GM18909 (cell line): ENCODE results near the gene TMEM145.
"Not testable (repeated sequence)": the region's sequence is repeated elsewhere in the genome, so short reads cannot be mapped to it uniquely, and the experiment has no call there.

Experiments used
- ATAC-seq: cut with Tn5 transposase; IDR thresholded peaks from one replicate; pipeline ENCODE4 v1.9.1; 2021; ENCODE audit warnings: mild to moderate bottlenecking; ENCODE audit not compliant: unreplicated experiment, poor library complexity

The TMEM145 gene

GRCh38 chr19:42313096-42313839 lies at the start of gene TMEM145:
Gene TMEM145 (plus strand): TSS chr19:42313309. CDS start chr19:42313377, 68 bp downstream.
- no peak for ATAC-seq

DNA sequence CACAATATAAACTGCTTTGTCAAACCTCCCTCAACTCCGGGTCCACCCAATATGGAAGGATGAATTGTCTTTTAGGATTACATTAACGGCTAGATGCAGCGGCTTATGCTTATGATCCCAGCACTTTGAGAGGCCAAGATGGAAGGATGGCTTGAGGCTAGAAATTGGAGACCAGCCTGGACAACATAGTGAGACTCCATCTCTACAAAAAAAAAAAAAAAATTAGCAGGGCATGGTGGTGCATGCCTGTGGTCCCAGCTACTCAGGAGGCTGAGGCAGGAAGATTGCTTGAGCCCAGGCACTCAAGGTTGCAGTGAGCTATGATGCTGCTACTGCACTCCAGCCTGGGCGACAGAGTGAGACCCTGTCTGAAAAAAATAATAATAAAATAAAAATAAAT lies 47.0 kb upstream of the TMEM145 start:
- ATAC-seq: not testable (repeated sequence)

DNA sequence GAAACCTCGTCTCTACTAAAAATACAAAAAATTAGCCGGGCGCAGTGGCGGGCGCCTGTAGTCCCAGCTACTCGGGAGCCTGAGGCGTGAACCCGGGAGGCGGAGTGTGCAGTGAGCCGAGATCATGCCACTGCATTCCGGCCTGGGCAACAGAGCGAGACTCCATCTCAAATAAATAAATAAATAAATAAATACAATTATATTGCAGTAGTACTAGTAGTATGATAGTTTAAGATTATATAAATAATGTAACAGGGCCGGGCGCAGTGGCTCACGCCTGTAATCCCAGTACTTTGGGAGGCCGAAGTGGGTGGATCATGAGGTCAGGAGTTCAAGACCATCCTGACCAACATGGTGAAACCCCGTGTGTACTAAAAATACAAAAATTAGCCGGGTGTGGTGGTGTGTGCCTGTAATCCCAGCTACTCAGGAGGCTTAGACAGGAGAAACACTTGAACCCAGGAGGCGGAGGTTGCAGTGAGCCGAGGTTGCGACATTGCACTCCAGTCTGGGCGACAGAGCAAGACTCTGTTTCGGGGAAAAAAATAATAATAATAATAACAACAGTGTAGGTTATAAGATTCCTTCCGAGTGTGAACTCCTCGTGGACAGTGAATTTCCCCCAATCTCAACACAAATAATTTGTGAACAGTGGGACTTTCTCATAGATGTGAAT lies 46.0 kb upstream of the TMEM145 start:
- not testable (repeated sequence) for ATAC-seq

DNA sequence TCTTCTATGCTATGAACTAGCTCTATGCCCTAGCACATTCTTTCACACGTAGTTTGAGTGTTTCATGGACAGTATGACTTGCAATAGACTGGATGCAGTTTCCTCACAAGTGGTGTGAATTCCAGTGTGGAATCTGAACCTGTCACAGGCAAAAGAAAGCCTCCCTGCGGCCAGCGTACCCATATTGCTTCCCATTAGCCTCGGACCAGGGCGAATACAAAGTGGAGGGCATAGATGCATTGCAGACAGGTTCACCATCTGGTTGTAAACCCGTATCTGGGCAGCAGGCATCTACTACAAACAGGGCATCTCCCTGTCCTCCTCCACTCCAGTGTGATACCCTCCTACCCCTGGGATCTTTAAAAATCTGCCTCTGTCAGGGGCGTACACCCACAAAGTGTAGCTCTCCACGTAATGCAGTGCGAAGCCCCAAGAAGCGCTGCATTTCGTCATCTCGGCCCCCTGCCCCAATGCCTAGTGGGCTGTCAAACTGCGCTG lies 45.4 kb upstream of the TMEM145 start:
- no peak for ATAC-seq

DNA sequence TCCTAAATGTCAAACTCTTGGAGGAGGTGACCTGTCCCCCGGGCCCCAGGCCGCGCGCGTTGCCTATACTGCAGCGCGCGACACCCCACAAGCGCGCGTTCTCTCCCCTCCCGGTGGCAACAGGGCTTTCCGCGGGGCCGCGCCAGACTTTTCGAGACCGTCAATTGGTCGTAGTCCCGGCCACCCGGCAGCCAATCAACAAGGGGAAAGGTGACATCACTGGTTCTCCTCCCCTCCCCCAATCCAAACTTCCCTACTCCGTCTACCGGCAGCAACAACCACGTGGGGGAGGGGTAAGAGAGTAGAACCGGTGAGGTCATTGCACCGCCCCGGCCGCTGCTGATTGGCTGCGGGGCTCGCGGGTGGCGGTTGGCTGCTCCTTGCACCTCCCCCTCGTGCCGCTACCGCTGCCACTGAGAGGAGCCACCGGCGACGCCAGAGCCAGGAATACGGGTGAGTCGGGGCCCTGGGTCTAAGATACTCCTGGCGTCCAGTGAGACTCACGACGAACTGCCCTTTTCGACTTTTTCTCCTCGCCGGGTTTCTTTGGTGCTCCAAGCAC lies 44.9 kb upstream of the TMEM145 start:
- peak; percentile 59 for ATAC-seq

DNA sequence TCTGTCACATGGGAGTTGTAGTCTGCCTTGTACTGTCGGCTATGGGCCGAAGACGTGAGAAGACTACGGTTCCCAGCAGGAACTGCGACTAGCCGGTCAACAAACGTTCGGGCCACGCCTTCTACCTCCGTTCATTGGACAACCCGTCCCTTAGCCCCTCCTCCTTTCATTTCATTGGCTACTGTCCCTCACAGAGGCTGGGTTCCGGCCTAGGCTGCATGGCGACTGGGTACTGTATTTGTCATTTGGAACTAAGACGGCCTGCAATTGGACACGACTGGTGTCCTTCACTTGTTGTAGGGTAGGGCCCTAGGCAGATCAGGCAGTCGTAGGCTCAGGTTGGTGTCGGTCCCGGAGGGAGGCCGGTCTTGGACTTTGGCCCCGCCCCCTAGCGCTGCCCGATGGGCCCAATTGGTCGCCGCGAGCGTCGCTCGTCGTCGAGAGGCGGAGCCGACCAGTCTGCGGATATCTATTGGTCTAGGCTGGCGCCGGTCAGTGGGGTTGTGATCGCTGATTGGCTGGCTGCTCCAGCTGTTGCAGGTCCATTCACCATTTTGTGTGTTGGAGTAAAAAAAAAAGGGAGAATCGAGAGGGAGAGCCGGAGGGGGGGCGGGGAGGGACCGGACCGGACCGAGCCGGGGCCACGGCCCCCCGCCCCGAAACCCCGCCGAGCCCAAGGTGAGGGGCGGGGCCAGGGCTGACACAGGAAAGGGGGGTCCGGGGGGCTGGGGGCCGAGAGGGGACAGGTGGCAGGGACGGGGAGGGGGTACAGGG lies 44.2 kb upstream of the TMEM145 start, which contains the start of gene CIC:
CIC (plus strand) TSS at position 549 of the 774 bp plus-strand sequence. CDS start 2,532 bp downstream, outside the sequence.
- peak; percentile 77 for ATAC-seq

DNA sequence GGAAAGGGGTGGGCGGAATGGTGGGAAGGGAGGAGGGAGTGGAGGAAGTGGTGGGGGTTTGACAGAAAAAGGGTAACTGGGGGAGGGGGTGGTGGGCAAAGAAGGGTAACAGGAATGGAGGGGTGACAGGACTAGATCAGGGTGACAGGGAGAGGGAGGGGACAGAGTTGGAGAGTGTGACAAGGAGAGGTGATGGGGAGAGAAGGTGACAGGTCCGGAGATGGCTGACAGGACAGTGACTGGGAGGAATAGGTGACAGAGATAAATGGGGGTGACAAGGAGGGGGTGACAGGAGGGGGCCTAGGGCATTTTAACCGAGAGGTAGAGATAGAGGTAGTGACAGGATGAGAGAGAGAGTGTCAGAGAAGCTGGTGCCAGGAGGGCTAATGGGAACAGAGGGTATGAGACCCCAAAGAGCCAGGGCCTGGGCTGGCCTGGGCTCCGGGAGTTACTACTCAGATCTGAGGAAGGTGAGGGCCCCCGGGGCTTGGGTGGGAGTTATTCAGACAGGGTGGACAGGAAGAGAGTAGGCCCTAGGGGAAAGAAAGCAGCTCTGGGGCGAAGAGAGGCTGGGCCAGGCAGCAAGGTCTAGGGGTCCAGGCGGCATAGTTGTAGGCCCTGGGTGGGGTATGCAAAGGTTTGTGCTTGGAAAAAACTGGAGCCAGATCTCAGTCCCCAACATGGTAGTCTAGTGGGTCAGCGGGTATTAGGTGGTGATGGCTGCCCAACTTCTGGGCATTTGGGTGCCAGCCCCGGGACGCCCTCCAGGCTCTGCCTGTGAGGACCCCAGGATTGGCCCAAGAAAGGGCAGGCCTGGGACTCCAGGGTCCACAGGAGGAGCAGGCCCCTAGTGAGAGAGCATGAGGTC lies 43.4 kb upstream of the TMEM145 start:
- ATAC-seq: no peak

- no peak for ATAC-seq
These were observed 42.6 kb upstream of the TMEM145 start for GRCh38 chr19:42270346-42271044.

- no peak for ATAC-seq
These were observed 42.1 kb upstream of the TMEM145 start for GRCh38 chr19:42271045-42271419.

GRCh38 chr19:42271861-42272534 lies 41.1 kb upstream of the TMEM145 start:
- ATAC-seq: no peak

- no peak for ATAC-seq
These were observed 40.6 kb upstream of the TMEM145 start for GRCh38 chr19:42272535-42272897.

DNA sequence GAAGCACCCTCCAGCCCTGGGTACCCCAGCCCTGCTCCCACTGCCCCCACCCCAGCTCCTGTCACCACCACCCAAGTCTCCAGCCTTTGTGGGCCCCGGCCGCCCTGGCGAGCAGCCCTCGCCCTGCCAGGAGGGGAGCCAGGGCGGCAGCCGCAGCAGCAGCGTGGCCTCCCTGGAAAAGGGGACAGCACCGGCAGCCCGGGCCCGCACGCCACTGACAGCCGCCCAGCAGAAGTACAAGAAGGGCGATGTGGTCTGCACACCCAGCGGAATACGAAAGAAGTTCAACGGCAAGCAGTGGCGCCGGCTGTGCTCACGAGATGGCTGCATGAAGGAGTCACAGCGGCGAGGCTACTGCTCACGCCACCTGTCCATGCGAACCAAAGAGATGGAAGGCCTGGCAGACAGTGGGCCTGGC lies 40.1 kb upstream of the TMEM145 start:
- no peak for ATAC-seq

DNA sequence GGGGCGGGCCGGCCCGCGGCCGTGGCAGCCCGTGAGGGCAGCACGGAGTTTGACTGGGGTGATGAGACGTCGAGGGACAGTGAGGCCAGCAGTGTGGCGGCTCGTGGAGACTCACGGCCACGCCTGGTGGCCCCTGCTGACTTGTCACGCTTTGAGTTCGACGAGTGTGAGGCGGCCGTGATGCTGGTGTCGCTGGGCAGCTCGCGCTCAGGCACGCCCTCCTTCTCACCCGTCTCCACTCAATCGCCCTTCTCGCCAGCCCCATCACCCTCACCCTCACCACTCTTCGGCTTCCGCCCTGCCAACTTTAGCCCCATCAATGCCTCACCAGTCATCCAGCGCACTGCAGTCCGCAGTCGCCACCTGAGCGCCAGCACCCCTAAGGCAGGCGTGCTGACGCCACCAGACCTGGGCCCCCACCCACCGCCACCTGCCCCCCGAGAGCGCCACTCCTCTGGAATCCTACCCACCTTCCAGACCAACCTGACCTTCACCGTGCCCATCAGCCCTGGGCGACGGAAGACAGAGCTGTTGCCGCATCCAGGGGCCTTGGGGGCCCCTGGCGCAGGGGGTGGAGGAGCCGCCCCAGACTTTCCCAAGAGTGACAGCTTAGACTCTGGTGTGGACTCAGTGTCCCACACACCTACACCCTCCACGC lies 39.6 kb upstream of the TMEM145 start:
- no peak for ATAC-seq

- ATAC-seq: no peak
These were observed 38.9 kb upstream of the TMEM145 start for GRCh38 chr19:42274065-42274682.

- ATAC-seq: no peak
These were observed 38.0 kb upstream of the TMEM145 start for GRCh38 chr19:42275103-42275502.

- no peak for ATAC-seq
These were observed 37.6 kb upstream of the TMEM145 start for GRCh38 chr19:42275517-42275916.

DNA sequence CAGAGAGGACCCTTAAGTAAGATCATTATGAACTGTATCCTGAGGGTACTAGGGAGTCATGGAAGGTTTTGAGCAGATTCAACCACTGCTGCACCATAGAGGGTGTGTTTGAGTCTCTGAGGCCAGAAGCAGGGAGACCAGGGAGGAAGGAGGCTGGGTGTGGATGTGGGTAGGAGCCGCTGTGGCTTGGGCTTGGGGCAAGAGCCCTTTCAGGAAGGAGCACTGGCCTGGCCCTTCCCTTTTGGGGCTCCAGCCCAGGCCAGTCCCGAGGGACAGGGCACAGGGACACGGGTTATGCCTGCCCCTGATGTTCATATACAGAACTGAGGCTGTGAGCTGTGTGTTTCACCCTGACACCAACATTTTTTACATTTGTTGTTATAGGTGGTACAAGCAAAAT lies 36.8 kb upstream of the TMEM145 start:
- no peak for ATAC-seq

DNA sequence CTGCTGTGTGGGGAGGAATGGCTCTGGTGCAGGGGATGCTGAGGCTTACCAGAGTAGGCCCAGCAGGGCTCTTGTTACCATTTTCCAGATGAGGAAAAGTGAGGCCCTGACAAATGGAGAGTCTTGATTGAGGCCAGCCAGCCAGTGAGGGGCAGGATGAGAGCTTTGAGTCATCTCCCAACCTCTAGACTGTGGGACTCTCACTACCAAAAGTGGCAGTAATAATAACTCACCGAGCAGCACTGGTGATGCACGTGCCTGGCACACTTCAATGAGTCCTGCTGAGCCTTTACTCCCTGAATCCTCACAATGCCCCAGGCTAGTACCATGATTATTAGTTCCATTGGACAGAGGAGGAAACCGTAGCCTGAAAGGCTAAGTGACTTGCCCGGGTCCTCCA lies 36.3 kb upstream of the TMEM145 start:
- ATAC-seq: no peak
